Nephron (organoid): ENCODE results near the gene UBA5.

Source experiments
- H3K27ac Mint-ChIP-seq, 3 experiments: 2 replicates each; pipeline ENCODE4 v1.8.0; 2020; ENCODE audit warnings: mixed read lengths in 3 of 3, mild to moderate bottlenecking in 2 of 3, moderate library complexity in 1 of 3
- H3K27me3 Mint-ChIP-seq: 2 replicates; pipeline ENCODE4 v1.8.0; 2021; ENCODE audit warnings: low read depth, mild to moderate bottlenecking, moderate library complexity, mixed read lengths
- H3K36me3 Mint-ChIP-seq: 2 replicates; pipeline ENCODE4 v1.8.0; 2020; ENCODE audit warnings: low read depth, mixed read lengths
- H3K4me1 Mint-ChIP-seq: 2 replicates; pipeline ENCODE4 v1.8.0; 2020; ENCODE audit warnings: mixed read lengths
- H3K4me3 Mint-ChIP-seq, 3 experiments: 2 replicates each; pipeline ENCODE4 v1.8.0; 2020; ENCODE audit warnings: mild to moderate bottlenecking in 3 of 3, mixed read lengths in 3 of 3, moderate library complexity in 2 of 3
- H3K9me3 Mint-ChIP-seq: 2 replicates; pipeline ENCODE4 v1.8.0; 2020; ENCODE audit warnings: mixed read lengths
- TF ChIP-seq, protein P1 (sequence below), 3 experiments: fragments of 200-600 bp; sonication (generic); IDR thresholded peaks; one replicate each; pipeline ENCODE4 v1.5.0; 2021; ENCODE audit warnings: antibody characterized with exemption in 3 of 3; ENCODE audit not compliant: unreplicated experiment in 3 of 3

The UBA5 gene

GRCh38 chr3:132642539-132642847 lies 17.6 kb upstream of the UBA5 start:
- H3K4me3 Mint-ChIP-seq: no peak overlapping the region
- H3K9me3 Mint-ChIP-seq: no peaks in the 10 kb centered on the region
- peaks cover 3% of the 10 kb centered on the region for H3K27me3 Mint-ChIP-seq
- H3K27ac Mint-ChIP-seq: no peak overlapping the region
- no peaks in the 10 kb centered on the region for H3K4me1 Mint-ChIP-seq
- H3K36me3 Mint-ChIP-seq: peaks cover 5% of the 10 kb centered on the region
- TF ChIP-seq, protein P1, sequence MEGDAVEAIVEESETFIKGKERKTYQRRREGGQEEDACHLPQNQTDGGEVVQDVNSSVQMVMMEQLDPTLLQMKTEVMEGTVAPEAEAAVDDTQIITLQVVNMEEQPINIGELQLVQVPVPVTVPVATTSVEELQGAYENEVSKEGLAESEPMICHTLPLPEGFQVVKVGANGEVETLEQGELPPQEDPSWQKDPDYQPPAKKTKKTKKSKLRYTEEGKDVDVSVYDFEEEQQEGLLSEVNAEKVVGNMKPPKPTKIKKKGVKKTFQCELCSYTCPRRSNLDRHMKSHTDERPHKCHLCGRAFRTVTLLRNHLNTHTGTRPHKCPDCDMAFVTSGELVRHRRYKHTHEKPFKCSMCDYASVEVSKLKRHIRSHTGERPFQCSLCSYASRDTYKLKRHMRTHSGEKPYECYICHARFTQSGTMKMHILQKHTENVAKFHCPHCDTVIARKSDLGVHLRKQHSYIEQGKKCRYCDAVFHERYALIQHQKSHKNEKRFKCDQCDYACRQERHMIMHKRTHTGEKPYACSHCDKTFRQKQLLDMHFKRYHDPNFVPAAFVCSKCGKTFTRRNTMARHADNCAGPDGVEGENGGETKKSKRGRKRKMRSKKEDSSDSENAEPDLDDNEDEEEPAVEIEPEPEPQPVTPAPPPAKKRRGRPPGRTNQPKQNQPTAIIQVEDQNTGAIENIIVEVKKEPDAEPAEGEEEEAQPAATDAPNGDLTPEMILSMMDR (IDR thresholded peaks at IDR 0.05; ENCODE audit: unreplicated experiment in 3 of 3): no peak

DNA sequence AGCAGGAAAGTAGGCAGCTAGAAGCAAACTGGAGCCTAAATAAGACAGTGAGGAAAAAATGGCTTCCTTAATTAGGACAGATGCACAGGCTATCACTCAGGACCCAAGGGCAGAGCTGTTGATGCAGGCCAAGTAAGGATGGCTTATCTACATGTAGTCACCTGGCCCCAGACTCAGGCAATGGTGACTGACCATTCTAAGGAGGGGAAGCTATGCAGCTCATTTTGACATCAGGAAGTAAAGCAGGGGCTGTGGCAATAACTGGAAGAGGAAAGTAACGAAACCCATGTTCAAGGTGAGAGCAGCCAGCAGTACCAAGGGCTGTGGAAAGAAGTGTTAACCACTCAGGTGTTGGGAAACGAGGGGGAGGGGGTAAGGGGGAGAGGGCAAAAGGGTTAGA lies 16.8 kb upstream of the UBA5 start:
- Mint-ChIP-seq H3K9me3 (no peaks in the 10 kb centered on the region), H3K36me3 (peaks cover 5% of the 10 kb centered on the region)

DNA sequence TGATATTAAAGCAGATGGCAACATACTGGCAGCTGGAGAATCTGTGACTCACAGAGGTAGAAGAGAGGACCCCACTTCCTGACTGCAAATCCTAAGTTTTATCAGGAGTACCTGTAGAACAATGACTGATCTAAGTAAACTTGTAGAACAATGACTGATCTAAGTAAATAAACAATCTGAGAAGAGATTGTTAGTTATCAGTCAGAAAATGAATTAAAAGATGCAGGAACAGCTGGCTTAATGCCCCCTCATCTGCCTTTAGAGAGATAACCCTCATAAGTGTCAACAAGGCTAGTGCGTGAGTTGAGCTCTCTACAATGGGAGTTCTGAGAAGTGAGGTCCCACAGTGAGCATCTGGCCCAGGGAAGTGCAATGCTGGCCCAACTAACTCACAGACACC lies 15.1 kb upstream of the UBA5 start:
- no peak overlapping the region for H3K4me3 Mint-ChIP-seq
- TF ChIP-seq, protein P1 (IDR thresholded peaks at IDR 0.05; ENCODE audit: unreplicated experiment in 3 of 3): no peak
- H3K27me3 Mint-ChIP-seq: peaks cover 3% of the 10 kb centered on the region
- no peaks in the 10 kb centered on the region for H3K9me3 Mint-ChIP-seq
- no peaks in the 10 kb centered on the region for H3K36me3 Mint-ChIP-seq
- H3K27ac Mint-ChIP-seq: no peak overlapping the region
- no peaks in the 10 kb centered on the region for H3K4me1 Mint-ChIP-seq

More for the DNA sequence above, 16.8 kb upstream of the UBA5 start:
- Mint-ChIP-seq H3K4me1 (no peaks in the 10 kb centered on the region), H3K27ac (no peak overlapping the region), H3K4me3 (no peak overlapping the region), H3K27me3 (peaks cover 3% of the 10 kb centered on the region)
- TF ChIP-seq, protein P1 (IDR thresholded peaks at IDR 0.05; ENCODE audit: unreplicated experiment in 3 of 3): no peak

- TF ChIP-seq, protein P1 (IDR thresholded peaks at IDR 0.05; ENCODE audit: unreplicated experiment in 3 of 3): no peak
- Mint-ChIP-seq H3K36me3 (no peaks in the 10 kb centered on the region), H3K4me3 (no peak overlapping the region), H3K4me1 (no peaks in the 10 kb centered on the region), H3K27ac (no peak overlapping the region), H3K9me3 (no peaks in the 10 kb centered on the region), H3K27me3 (no peaks in the 10 kb centered on the region)
These were observed 10.0 kb upstream of the UBA5 start for GRCh38 chr3:132650153-132650552.

GRCh38 chr3:132652640-132653270 lies 7.4 kb upstream of the UBA5 start:
- Mint-ChIP-seq H3K4me3 (no peak overlapping the region), H3K4me1 (no peaks in the 10 kb centered on the region), H3K36me3 (no peaks in the 10 kb centered on the region), H3K9me3 (no peaks in the 10 kb centered on the region), H3K27me3 (no peaks in the 10 kb centered on the region), H3K27ac (no peak overlapping the region)
- TF ChIP-seq, protein P1 (IDR thresholded peaks at IDR 0.05; ENCODE audit: unreplicated experiment in 3 of 3): no peak

DNA sequence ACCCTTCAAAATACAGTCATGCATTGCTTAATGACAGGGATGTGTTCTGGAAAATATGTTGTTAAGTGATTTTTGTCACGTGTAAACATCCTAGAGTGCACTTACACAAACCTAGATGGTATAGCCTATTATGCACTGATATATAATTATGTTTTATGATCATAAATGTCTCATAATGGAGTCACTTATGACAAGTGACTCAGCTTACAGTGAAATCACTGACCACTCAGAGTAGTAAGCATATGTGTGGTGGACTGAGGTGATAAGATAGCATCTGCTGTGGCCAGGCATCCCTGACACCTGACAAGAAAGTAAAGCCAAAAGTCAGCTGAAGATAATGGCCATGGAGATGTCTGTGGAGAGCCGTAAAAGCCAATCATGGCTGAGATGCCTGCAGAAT lies 5.9 kb upstream of the UBA5 start:
- no peaks in the 10 kb centered on the region for H3K9me3 Mint-ChIP-seq
- H3K4me1 Mint-ChIP-seq: peaks cover 12% of the 10 kb centered on the region
- no peaks in the 10 kb centered on the region for H3K36me3 Mint-ChIP-seq
- TF ChIP-seq, protein P1 (IDR thresholded peaks at IDR 0.05; ENCODE audit: unreplicated experiment in 3 of 3): no peak
- no peak overlapping the region for H3K27ac Mint-ChIP-seq
- no peak overlapping the region for H3K4me3 Mint-ChIP-seq
- no peaks in the 10 kb centered on the region for H3K27me3 Mint-ChIP-seq
